ENCODE results near the gene MEN1. TPM values are rescaled to one million over a fixed set of nuclear protein-coding genes. Genes with fewer than 3 reads are reported as not detected.

The MEN1 gene
- total RNA-seq, 2 donors from 2014 or later: 7.2 to 9.8 TPM

DNA sequence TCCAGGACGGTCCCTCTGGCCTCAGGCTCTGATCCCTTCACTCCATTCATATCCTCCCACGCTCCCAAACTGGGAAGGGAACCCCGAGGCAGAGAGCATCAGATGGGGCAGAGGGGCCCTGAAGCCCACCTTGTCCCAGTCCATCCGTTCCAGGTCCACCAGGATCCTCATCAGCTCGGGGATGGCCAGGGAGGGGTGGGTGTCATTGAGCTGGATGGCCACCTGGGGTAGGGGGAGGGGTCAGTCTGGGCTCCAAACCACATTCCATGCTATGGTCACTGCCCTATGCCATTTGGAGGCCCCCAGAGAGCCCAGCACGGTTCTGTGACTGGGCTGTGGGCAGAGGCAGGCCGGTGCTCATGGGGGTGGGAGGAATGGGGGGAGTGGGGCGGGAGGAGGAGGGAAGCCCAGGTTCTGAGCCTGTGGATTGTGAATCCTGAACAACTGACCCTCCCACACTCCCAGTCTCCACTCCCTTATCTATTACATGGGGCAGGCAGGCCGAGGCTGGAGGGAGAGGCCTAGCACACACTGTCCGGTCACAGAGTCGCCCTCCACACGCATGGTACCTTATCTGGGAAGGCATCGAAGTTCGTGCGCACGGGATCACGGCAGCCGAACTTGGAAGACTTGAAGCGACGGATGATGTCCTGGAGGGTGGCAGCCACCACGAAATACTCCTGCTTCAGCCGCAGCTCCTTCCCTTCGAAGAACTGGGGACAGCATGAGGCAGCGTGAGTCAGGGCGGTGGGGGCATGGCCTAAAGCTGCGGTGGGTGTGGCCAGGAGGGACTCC is 56.0 kb downstream of the MEN1 start:
- H3K4me1 ChIP-seq: peaks cover 0 to 9% of the 10 kb centered on the region in 2 donors
- no peak for DNase-seq (ENCODE audit: low spot score)
- H3K36me3 ChIP-seq: peaks cover 13% of the 10 kb centered on the region
- no peak overlapping the region for H3K27ac ChIP-seq
- no peak overlapping the region for H3K4me3 ChIP-seq
- H3K27me3 ChIP-seq: no peaks in the 10 kb centered on the region
- TF ChIP-seq, protein P1, sequence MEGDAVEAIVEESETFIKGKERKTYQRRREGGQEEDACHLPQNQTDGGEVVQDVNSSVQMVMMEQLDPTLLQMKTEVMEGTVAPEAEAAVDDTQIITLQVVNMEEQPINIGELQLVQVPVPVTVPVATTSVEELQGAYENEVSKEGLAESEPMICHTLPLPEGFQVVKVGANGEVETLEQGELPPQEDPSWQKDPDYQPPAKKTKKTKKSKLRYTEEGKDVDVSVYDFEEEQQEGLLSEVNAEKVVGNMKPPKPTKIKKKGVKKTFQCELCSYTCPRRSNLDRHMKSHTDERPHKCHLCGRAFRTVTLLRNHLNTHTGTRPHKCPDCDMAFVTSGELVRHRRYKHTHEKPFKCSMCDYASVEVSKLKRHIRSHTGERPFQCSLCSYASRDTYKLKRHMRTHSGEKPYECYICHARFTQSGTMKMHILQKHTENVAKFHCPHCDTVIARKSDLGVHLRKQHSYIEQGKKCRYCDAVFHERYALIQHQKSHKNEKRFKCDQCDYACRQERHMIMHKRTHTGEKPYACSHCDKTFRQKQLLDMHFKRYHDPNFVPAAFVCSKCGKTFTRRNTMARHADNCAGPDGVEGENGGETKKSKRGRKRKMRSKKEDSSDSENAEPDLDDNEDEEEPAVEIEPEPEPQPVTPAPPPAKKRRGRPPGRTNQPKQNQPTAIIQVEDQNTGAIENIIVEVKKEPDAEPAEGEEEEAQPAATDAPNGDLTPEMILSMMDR (IDR thresholded peaks at IDR 0.05): no peak
- H3K9me3 ChIP-seq: no peaks in the 10 kb centered on the region

Other genes starting within 250 kb of the MEN1 start
- gene SLC22A12, start 219.3 kb downstream of the MEN1 start, total RNA-seq: not detected
- gene NRXN2, start 87.4 kb downstream of the MEN1 start, total RNA-seq: 1 to 10 TPM in 1 of 2 donors, under 1 TPM in 1; 0.85 to 1.4 TPM
- gene RASGRP2, start 66.4 kb downstream of the MEN1 start, total RNA-seq: 10 to 100 TPM; 28.1 to 30.4 TPM
- 10 to 100 TPM; 17.8 to 84.7 TPM for gene PYGM, start 50.6 kb downstream of the MEN1 start, total RNA-seq
- gene SF1, start 32.0 kb downstream of the MEN1 start, total RNA-seq: 100 to 1,000 TPM; 196 to 213 TPM
- 10 to 100 TPM; 19.4 to 20.4 TPM for gene MAP4K2, start 7.3 kb downstream of the MEN1 start, total RNA-seq
- gene CDC42BPG, start 34.1 kb upstream of the MEN1 start, total RNA-seq: 1 to 10 TPM in 1 of 2 donors, under 1 TPM in 1; 0.33 to 1.0 TPM
- gene EHD1, start 68.1 kb upstream of the MEN1 start, total RNA-seq: 10 to 100 TPM; 29.5 to 34.1 TPM
- 10 to 100 TPM; 16.0 to 24.1 TPM for gene ATG2A, start 106.7 kb upstream of the MEN1 start, total RNA-seq
- 10 to 100 TPM; 21.5 to 23.0 TPM for gene PPP2R5B, start 114.1 kb upstream of the MEN1 start, total RNA-seq
- not detected for gene GPHA2, start 125.3 kb upstream of the MEN1 start, total RNA-seq
- gene MAJIN, start 161.6 kb upstream of the MEN1 start, total RNA-seq: not detected
- 1 to 10 TPM; 1.1 to 1.6 TPM for gene BATF2, start 186.4 kb upstream of the MEN1 start, total RNA-seq
- 100 to 1,000 TPM; 155 to 207 TPM for gene ARL2, start 203.6 kb upstream of the MEN1 start, total RNA-seq
- 10 to 100 TPM; 19.4 to 21.8 TPM for gene SNX15, start 216.9 kb upstream of the MEN1 start, total RNA-seq
- gene SAC3D1, start 230.7 kb upstream of the MEN1 start, total RNA-seq: 1 to 10 TPM; 5.4 to 6.8 TPM
- gene NAALADL1, start 248.0 kb upstream of the MEN1 start, total RNA-seq: 10 to 100 TPM in 1 of 2 donors, 1 to 10 TPM in 1; 6.0 to 18.9 TPM